H1 (cell line): ENCODE results near the gene NRXN3. TPM values are rescaled to one million over a fixed set of nuclear protein-coding genes. Genes with fewer than 3 reads are reported as not detected.
A peak's percentile ranks its signal among the peaks of the same experiment; 100 is the strongest.

Experiments
- CTCF ChIA-PET: fragments of 300-600 bp; sonication (Branson Sonifier 250); formaldehyde crosslinking; loops from one replicate; lab custom pipeline; 2021; ENCODE audit not compliant: partially characterized antibody; lab: Charles Lee
- POLR2A ChIA-PET: fragments of 300-600 bp; sonication (Branson Sonifier 250); formaldehyde crosslinking; loops from one replicate; lab custom pipeline; 2021; ENCODE audit warnings: inconsistent platforms; ENCODE audit not compliant: partially characterized antibody; lab: Charles Lee
- DNase-seq, 2 experiments: peaks; one replicate each; pipeline versions ENCODE4 v3.0.0 to v3.0.0-alpha.2; 2010 to 2022; ENCODE audit warnings: low spot score in 2 of 2, low read depth in 1 of 2, mixed read lengths in 1 of 2
- FAIRE-seq: peaks from 2 replicates; lab custom pipeline; 2011; peaks lifted over from hg19 to GRCh38; lab: Jason Lieb, UNC
- H2AFZ ChIP-seq: 2 replicates; pipeline ENCODE4 v1.8.1; 2012; ENCODE audit warnings: low read length, inconsistent platforms
- H2AK5ac ChIP-seq: 2 replicates; pipeline ENCODE4 v1.6.1; 2013; ENCODE audit warnings: low read depth, low read length
- H2BK120ac ChIP-seq: replicated peaks from 2 replicates; pipeline ENCODE3; 2013; ENCODE audit warnings: low read depth, low read length, inconsistent platforms
- H2BK12ac ChIP-seq: 2 replicates; pipeline ENCODE4 v1.6.1; 2013; ENCODE audit warnings: low read depth, low read length
- H2BK15ac ChIP-seq: 2 replicates; pipeline ENCODE4 v1.6.1; 2013; ENCODE audit warnings: low read length
- H2BK20ac ChIP-seq: 2 replicates; pipeline ENCODE4 v1.6.1; 2013; ENCODE audit warnings: low read length
- H2BK5ac ChIP-seq: 2 replicates; pipeline ENCODE4 v1.6.1; 2013; ENCODE audit warnings: low read depth, low read length
- H3K14ac ChIP-seq: 2 replicates; pipeline ENCODE4 v1.6.1; 2013; ENCODE audit warnings: inconsistent platforms; ENCODE audit not compliant: insufficient read length
- H3K18ac ChIP-seq: 2 replicates; pipeline ENCODE4 v1.6.1; 2013; ENCODE audit warnings: low read length; ENCODE audit errors: extremely low read depth
- H3K23ac ChIP-seq: 2 replicates; pipeline ENCODE4 v1.6.1; 2013; ENCODE audit warnings: inconsistent platforms; ENCODE audit not compliant: insufficient read length
- H3K23me2 ChIP-seq: 2 replicates; pipeline ENCODE4 v1.6.1; 2013; ENCODE audit warnings: low read depth, low read length
- H3K27ac ChIP-seq: 2 replicates; pipeline ENCODE4 v1.6.1; 2011; ENCODE audit warnings: low read depth, low read length, inconsistent platforms
- H3K27me3 ChIP-seq, 4 experiments: replicated peaks in 1 of 4; 1 replicate in 1 of 4; 2 replicates in 3 of 4; pipeline versions ENCODE4 v1.6.1 to v1.8.1; 2011 to 2013; ENCODE audit warnings: low read length in 3 of 4, mild to moderate bottlenecking in 3 of 4, inconsistent platforms in 2 of 4, mixed read lengths in 2 of 4, moderate library complexity in 1 of 4; ENCODE audit not compliant: control insufficient read depth in 3 of 4, insufficient read depth in 3 of 4; ENCODE audit errors: extremely low read depth in 1 of 4
- H3K36me3 ChIP-seq, 4 experiments: 2 replicates each; pipeline versions ENCODE4 v1.6.1 to v1.8.1; 2011 to 2013; ENCODE audit warnings: mild to moderate bottlenecking in 4 of 4, low read length in 3 of 4, moderate library complexity in 2 of 4, control low read depth in 1 of 4, inconsistent platforms in 1 of 4; ENCODE audit not compliant: insufficient read depth in 4 of 4, control insufficient read depth in 2 of 4
- H3K4ac ChIP-seq: replicated peaks from 2 replicates; pipeline ENCODE3; 2013; ENCODE audit warnings: low read length, low read depth, mixed read lengths, inconsistent platforms; ENCODE audit not compliant: insufficient read length
- H3K4me1 ChIP-seq, 4 experiments: replicated peaks in 1 of 4; 1 replicate in 1 of 4; 2 replicates in 3 of 4; pipeline versions ENCODE4 v1.6.1 to v1.8.1; 2011 to 2013; ENCODE audit warnings: low read length in 3 of 4, inconsistent platforms in 2 of 4, mixed read lengths in 1 of 4; ENCODE audit not compliant: insufficient read depth in 4 of 4, control insufficient read depth in 3 of 4
- H3K4me2 ChIP-seq, 2 experiments: 2 replicates each; pipeline versions ENCODE4 v1.6.1 to v1.8.1; 2011 to 2013; ENCODE audit warnings: low read depth in 2 of 2, low read length in 2 of 2, control low read depth in 1 of 2, inconsistent platforms in 1 of 2, mild to moderate bottlenecking in 1 of 2; ENCODE audit not compliant: insufficient read depth in 1 of 2
- H3K4me3 ChIP-seq, 4 experiments: fragments of 200-600, 300-600 bp in 1 of 4; sonication (generic), shearing (Covaris generic), sonication (Bioruptor Twin) in 1 of 4; 2 replicates each; pipeline versions ENCODE4 v1.5.1 to v1.8.1; 2011 to 2016; ENCODE audit warnings: low read length in 4 of 4, low read depth in 3 of 4, control low read depth in 2 of 4, inconsistent platforms in 2 of 4, mild to moderate bottlenecking in 2 of 4, mixed read lengths in 1 of 4, moderate library complexity in 1 of 4; ENCODE audit not compliant: insufficient read depth in 2 of 4; ENCODE audit errors: extremely low read depth in 1 of 4
- H3K56ac ChIP-seq: replicated peaks from 2 replicates; pipeline ENCODE3; 2013; ENCODE audit warnings: low read depth, mild to moderate bottlenecking, mixed read lengths, low read length, inconsistent platforms; ENCODE audit not compliant: insufficient read length
- H3K79me1 ChIP-seq: 2 replicates; pipeline ENCODE4 v1.6.1; 2013; ENCODE audit warnings: low read depth, low read length, control low read depth
- H3K79me2 ChIP-seq, 2 experiments: 2 replicates each; pipeline versions ENCODE4 v1.6.1 to v1.8.1; 2012 to 2013; ENCODE audit warnings: low read length in 2 of 2, mild to moderate bottlenecking in 2 of 2, inconsistent platforms in 1 of 2; ENCODE audit not compliant: insufficient read depth in 2 of 2, control insufficient read depth in 1 of 2
- H3K9ac ChIP-seq, 4 experiments: replicated peaks in 1 of 4; 1 replicate in 1 of 4; 2 replicates in 3 of 4; pipeline versions ENCODE4 v1.6.1 to v1.8.1; 2011 to 2013; ENCODE audit warnings: low read depth in 3 of 4, low read length in 3 of 4, control low read depth in 2 of 4, mild to moderate bottlenecking in 2 of 4, moderate library complexity in 2 of 4, inconsistent platforms in 1 of 4; ENCODE audit errors: extremely low read depth in 1 of 4
- H3K9me3 ChIP-seq, 2 experiments: 2 replicates each; pipeline versions ENCODE4 v1.6.1 to v1.8.1; 2012 to 2013; ENCODE audit warnings: mild to moderate bottlenecking in 2 of 2, moderate library complexity in 2 of 2, control low read depth in 1 of 2, inconsistent platforms in 1 of 2, low read depth in 1 of 2, low read length in 1 of 2, mixed read lengths in 1 of 2; ENCODE audit not compliant: insufficient read depth in 2 of 2
- H4K20me1 ChIP-seq, 2 experiments: replicated peaks in 1 of 2; 2 replicates each; pipeline versions ENCODE3 to v1.8.1; 2011 to 2013; ENCODE audit warnings: inconsistent platforms in 2 of 2, low read length in 2 of 2, mild to moderate bottlenecking in 1 of 2; ENCODE audit not compliant: insufficient read depth in 2 of 2, control insufficient read depth in 1 of 2
- H4K5ac ChIP-seq: 2 replicates; pipeline ENCODE4 v1.6.1; 2013; ENCODE audit warnings: low read length, low read depth, mixed read lengths, inconsistent platforms; ENCODE audit not compliant: insufficient read length
- H4K8ac ChIP-seq: 2 replicates; pipeline ENCODE4 v1.8.0; 2013; ENCODE audit warnings: mild to moderate bottlenecking, moderate library complexity, low read length, inconsistent platforms; ENCODE audit not compliant: insufficient read depth; ENCODE audit errors: extremely low read depth
- H4K91ac ChIP-seq: replicated peaks from 2 replicates; pipeline ENCODE3; 2013; ENCODE audit warnings: low read length, mixed read lengths, inconsistent platforms; ENCODE audit not compliant: insufficient read length
- WGBS, 2 experiments: shearing (Covaris generic) in 1 of 2; methylation state at CpG; one replicate each; pipeline versions ENCODE4 v1.1.6 to v1.1.7; 2013 to 2015; ENCODE audit warnings: low lambda C conversion rate in 2 of 2, mixed read lengths in 2 of 2, inconsistent platforms in 1 of 2, low coverage in 1 of 2, missing lambda C conversion rate in 1 of 2; ENCODE audit not compliant: insufficient replicate concordance in 2 of 2, insufficient coverage in 1 of 2, insufficient read length in 1 of 2; ENCODE audit errors: extremely low coverage in 1 of 2, missing lambda C conversion rate in 1 of 2; 5-methylcytosine and 5-hydroxymethylcytosine counted together
- polyA plus RNA-seq, 7 experiments: library from polyadenylated mRNA; depleted of rRNA in 3 of 7; stranded (reverse) in 5 of 7; unstranded in 2 of 7; fragments of >200 nt in 5 of 7; fragments of 200-250 nt in 2 of 7; gene quantifications; 1 replicate in 5 of 7; 2 replicates in 1 of 7; 4 replicates in 1 of 7; pipeline versions ENCODE4 v1.2.1 to v1.2.3, GENCODE V29; 2011 to 2013; ENCODE audit warnings: missing spikeins in 2 of 7, mixed read lengths in 2 of 7
- total RNA-seq: library from RNA; stranded (reverse); fragmentation: NEBNext Ultra II Directional; extraction: Animal tissue kit (Norgen Biotek cat#: 25700); gene quantifications from 2 replicates; pipeline ENCODE4 v1.2.1, GENCODE V29; 2021

Gene NRXN3
- total and polyA plus RNA-seq, 2 of the 8 experiments (the other 6 are each of a cell fraction or from before 2014, with no cell fraction given): 2.6 to 4.1 TPM

DNA sequence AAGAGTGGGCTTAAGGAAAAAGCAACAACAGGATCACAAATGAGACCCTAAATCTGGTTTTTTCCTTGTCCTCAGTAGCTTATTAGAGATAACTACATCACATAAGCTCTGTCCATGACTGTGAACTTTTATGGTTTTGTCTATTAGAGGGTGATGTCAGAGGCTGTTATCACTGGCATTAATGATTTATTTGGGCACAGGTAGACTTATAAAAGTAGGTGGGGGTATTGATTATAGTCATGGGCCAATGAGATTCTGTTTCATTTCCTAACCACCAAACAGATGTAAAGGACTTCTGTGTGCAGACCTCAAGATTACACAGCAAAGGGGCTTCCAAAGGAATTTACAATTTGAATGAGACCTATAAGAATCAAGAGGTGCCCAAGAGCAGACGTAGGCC lies 316.4 kb downstream of the NRXN3 start:
- DNase-seq (no peak), FAIRE-seq (no peak)
- H3K9me3 ChIP-seq: no peaks in the 10 kb centered on the region
- no peak overlapping the region for H2BK15ac ChIP-seq
- no peaks in the 10 kb centered on the region for H3K36me3 ChIP-seq
- no peak overlapping the region for H4K5ac ChIP-seq
- no peak overlapping the region for H3K27ac ChIP-seq
- no peaks in the 10 kb centered on the region for H4K20me1 ChIP-seq
- H3K4me2 ChIP-seq: no peak overlapping the region
- POLR2A ChIA-PET: no interaction called here
- no peak overlapping the region for H3K4ac ChIP-seq
- H4K8ac ChIP-seq: no peak overlapping the region
- H3K23me2 ChIP-seq: no peaks in the 10 kb centered on the region
- H3K23ac ChIP-seq: no peak overlapping the region
- H2BK20ac ChIP-seq: no peak overlapping the region
- H3K79me2 ChIP-seq: no peaks in the 10 kb centered on the region
- CTCF ChIA-PET: interaction anchor here (1.3 to 1.5 kb wide), 3 partner anchors 38 to 109 kb away, joined by 3 to 4 read pairs (median 3); no protein-coding TSS in a partner anchor
- no peak overlapping the region for H2AFZ ChIP-seq
- H3K4me1 ChIP-seq: peaks cover 1 to 6% (median 3%) of the 10 kb centered on the region in 4 experiments; a peak in 6 of 7 replicates
- no peaks in the 10 kb centered on the region for H3K27me3 ChIP-seq
- no peak overlapping the region for H2BK5ac ChIP-seq
- peak overlapping the region; percentile 50; the same call in 1 of the 2 replicates for H2BK12ac ChIP-seq
- no peaks in the 10 kb centered on the region for H3K79me1 ChIP-seq
- no peak overlapping the region for H2BK120ac ChIP-seq
- no peak overlapping the region for H4K91ac ChIP-seq
- no peak overlapping the region for H2AK5ac ChIP-seq
- H3K56ac ChIP-seq: no peak overlapping the region
- no peak overlapping the region for H3K14ac ChIP-seq
- 95% methylated on average over 1 of the region's 1 CpG; no CpG with 5 or more reads in 1 of the 2 experiments for WGBS, 2 experiments
- no peak overlapping the region for H3K4me3 ChIP-seq
- no peak overlapping the region for H3K9ac ChIP-seq
- H3K18ac ChIP-seq: no peak overlapping the region
